ENCODE measurements around the gene ISG15.

Gene ISG15

DNA sequence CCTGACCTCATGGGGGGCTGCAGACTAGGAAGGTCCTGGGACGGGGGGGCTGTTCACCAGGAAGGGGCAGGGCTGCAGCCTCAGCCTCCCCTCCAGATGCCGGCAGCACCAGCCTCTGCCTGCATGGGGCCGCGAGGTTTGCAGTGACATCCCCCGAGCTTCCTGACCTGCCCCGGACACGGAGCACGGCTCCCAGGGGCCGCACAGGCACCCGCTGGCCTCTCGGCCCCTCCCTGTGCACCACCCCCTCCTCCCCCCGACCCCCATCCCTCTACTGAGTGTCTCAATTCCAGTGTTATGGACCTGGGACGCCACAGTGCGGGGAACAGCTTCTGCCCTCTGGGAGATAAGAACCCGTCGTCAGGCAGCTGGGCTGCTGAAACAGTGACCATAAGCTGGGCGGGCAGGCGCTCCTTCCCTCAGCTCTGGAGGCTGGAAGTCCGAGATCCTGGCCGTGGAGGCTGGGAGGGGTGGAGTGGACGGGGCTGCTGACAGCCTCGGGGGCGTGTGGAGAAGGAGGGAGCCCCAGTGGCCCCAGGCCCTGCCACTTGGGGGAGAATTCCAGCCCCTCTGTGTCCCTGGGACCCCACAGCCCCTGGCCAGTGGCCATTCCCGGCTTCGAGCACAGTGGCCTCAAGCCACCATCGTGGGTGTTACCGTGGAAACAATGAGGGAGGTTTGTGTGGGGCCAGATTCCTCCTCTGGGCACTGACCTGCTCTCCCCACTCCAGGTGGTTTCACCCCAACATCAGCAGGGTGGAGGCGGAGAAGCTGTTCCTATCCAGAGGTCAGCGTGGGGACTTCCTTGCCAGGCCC is 49.3 kb downstream of the ISG15 start:
- DNase-seq = no peak

- no peak for DNase-seq
Observed at GRCh38 chr1:1063261-1063944, 50.1 kb downstream of the ISG15 start.

Data from RPMI8226 (cell line).